EL (cell line): ENCODE results near the gene APLF.
A peak's percentile ranks its signal among the peaks of the same experiment; 100 is the strongest.
"Not testable (repeated sequence)": the region's sequence is repeated elsewhere in the genome, so short reads cannot be mapped to it uniquely, and the experiment has no call there.

Experiments used
- DNase-seq: peaks from one replicate; pipeline ENCODE4 v3.0.0-alpha.2; 2016

APLF gene

GRCh38 chr2:68537809-68538208, 70.4 kb downstream of the APLF start:
- peak; percentile 5 for DNase-seq

GRCh38 chr2:68544811-68545210, 77.4 kb downstream of the APLF start:
- no peak for DNase-seq

- DNase-seq = peak; percentile 41
These were observed 81.0 kb downstream of the APLF start for GRCh38 chr2:68548396-68548795.

- no peak for DNase-seq
These were observed 85.7 kb downstream of the APLF start for GRCh38 chr2:68553098-68553497.

GRCh38 chr2:68555425-68556206, 88.2 kb downstream of the APLF start:
- DNase-seq = not testable (repeated sequence)

GRCh38 chr2:68556381-68556780, 89.0 kb downstream of the APLF start:
- no peak for DNase-seq

- no peak for DNase-seq
These were observed 91.2 kb downstream of the APLF start for GRCh38 chr2:68558576-68558975.

- DNase-seq = no peak
These were observed 92.3 kb downstream of the APLF start for GRCh38 chr2:68559692-68560091.

GRCh38 chr2:68560545-68560944, 93.2 kb downstream of the APLF start:
- DNase-seq = no peak

GRCh38 chr2:68561372-68561771, 94.0 kb downstream of the APLF start:
- no peak for DNase-seq

- no peak for DNase-seq
These were observed 95.5 kb downstream of the APLF start for GRCh38 chr2:68562934-68563333.

- no peak for DNase-seq
These were observed 97.0 kb downstream of the APLF start for GRCh38 chr2:68564426-68564825.

GRCh38 chr2:68565273-68565672, 97.9 kb downstream of the APLF start:
- DNase-seq = no peak

GRCh38 chr2:68565858-68566257, 98.5 kb downstream of the APLF start:
- DNase-seq = peak; percentile 56

- no peak for DNase-seq
These were observed 99.0 kb downstream of the APLF start for GRCh38 chr2:68566362-68566761.

- no peak for DNase-seq
These were observed 100.7 kb downstream of the APLF start for GRCh38 chr2:68568116-68568515.

- peak; percentile 37 for DNase-seq
These were observed 102.2 kb downstream of the APLF start for GRCh38 chr2:68569604-68570003.

- not testable (repeated sequence) for DNase-seq
These were observed 103.0 kb downstream of the APLF start for GRCh38 chr2:68570434-68570833.

- no peak for DNase-seq
These were observed 106.9 kb downstream of the APLF start for GRCh38 chr2:68574202-68574791.

GRCh38 chr2:68577183-68577582, 109.8 kb downstream of the APLF start:
- no peak for DNase-seq

- DNase-seq = no peak
These were observed 112.3 kb downstream of the APLF start for GRCh38 chr2:68579689-68580088.

GRCh38 chr2:68588589-68588988, 121.2 kb downstream of the APLF start:
- no peak for DNase-seq

GRCh38 chr2:68589963-68590362, 122.6 kb downstream of the APLF start:
- DNase-seq = no peak

- no peak for DNase-seq
These were observed 123.3 kb downstream of the APLF start for GRCh38 chr2:68590702-68591101.

- DNase-seq = no peak
These were observed 123.8 kb downstream of the APLF start for GRCh38 chr2:68591225-68591624.
